ENCODE results near the gene SLC25A53.

SLC25A53 gene

GRCh38 chrX:104168127-104168526 lies 11.3 kb upstream of the SLC25A53 start:
- Histone ChIP-seq H3K9ac (ENCODE audit: low read depth, low read length) (no peak overlapping the region), H3K4me1 (ENCODE audit: control insufficient read depth, insufficient read depth, low read length) (peaks cover 5% of the 10 kb centered on the region), H3K9me3 (ENCODE audit: control insufficient read depth, insufficient read depth, low read length) (no peaks in the 10 kb centered on the region), H3K27me3 (ENCODE audit: control insufficient read depth, insufficient read depth, low read length) (no peaks in the 10 kb centered on the region), H3K36me3 (ENCODE audit: control insufficient read depth, insufficient read depth, low read length) (no peaks in the 10 kb centered on the region), H3K4me3 (ENCODE audit: low read depth, low read length) (peak overlapping the region; percentile 88)

GRCh38 chrX:104166735-104167436 lies 10.1 kb upstream of the SLC25A53 start:
- Histone ChIP-seq H3K27me3 (ENCODE audit: control insufficient read depth, insufficient read depth, low read length) (no peaks in the 10 kb centered on the region), H3K4me3 (ENCODE audit: low read depth, low read length) (peak overlapping the region; percentile 88), H3K9me3 (ENCODE audit: control insufficient read depth, insufficient read depth, low read length) (no peaks in the 10 kb centered on the region), H3K9ac (ENCODE audit: low read depth, low read length) (peak overlapping the region; percentile 82), H3K36me3 (ENCODE audit: control insufficient read depth, insufficient read depth, low read length) (no peaks in the 10 kb centered on the region), H3K4me1 (ENCODE audit: control insufficient read depth, insufficient read depth, low read length) (peaks cover 5% of the 10 kb centered on the region)

GRCh38 chrX:104165894-104166734 lies 9.3 kb upstream of the SLC25A53 start, which contains the start of gene FAM199X:
Gene FAM199X (plus strand): TSS chrX:104166453. CDS start chrX:104166786, 333 bp downstream.
- Histone ChIP-seq H3K9ac (ENCODE audit: low read depth, low read length) (peak within 1 kb of the TSS; percentile 82), H3K36me3 (ENCODE audit: control insufficient read depth, insufficient read depth, low read length) (no peaks in the 10 kb centered on the region), H3K27me3 (ENCODE audit: control insufficient read depth, insufficient read depth, low read length) (no peaks in the 10 kb centered on the region), H3K9me3 (ENCODE audit: control insufficient read depth, insufficient read depth, low read length) (no peaks in the 10 kb centered on the region), H3K4me1 (ENCODE audit: control insufficient read depth, insufficient read depth, low read length) (peaks cover 5% of the 10 kb centered on the region), H3K4me3 (ENCODE audit: low read depth, low read length) (peak within 1 kb of the TSS; percentile 88)

GRCh38 chrX:104151037-104151436 lies 5.8 kb downstream of the SLC25A53 start:
- no peaks in the 10 kb centered on the region for H3K36me3 ChIP-seq (ENCODE audit: control insufficient read depth, insufficient read depth, low read length)
- H3K4me3 ChIP-seq (ENCODE audit: low read depth, low read length), result no peak overlapping the region
- H3K4me1 ChIP-seq (ENCODE audit: control insufficient read depth, insufficient read depth, low read length), result no peaks in the 10 kb centered on the region

GRCh38 chrX:104141087-104141760 lies 15.6 kb downstream of the SLC25A53 start:
- Histone ChIP-seq H3K36me3 (ENCODE audit: control insufficient read depth, insufficient read depth, low read length) (no peaks in the 10 kb centered on the region), H3K9ac (ENCODE audit: low read depth, low read length) (no peak overlapping the region), H3K27me3 (ENCODE audit: control insufficient read depth, insufficient read depth, low read length) (no peaks in the 10 kb centered on the region), H3K4me3 (ENCODE audit: low read depth, low read length) (no peak overlapping the region), H3K4me1 (ENCODE audit: control insufficient read depth, insufficient read depth, low read length) (no peaks in the 10 kb centered on the region), H3K9me3 (ENCODE audit: control insufficient read depth, insufficient read depth, low read length) (no peaks in the 10 kb centered on the region)

More at GRCh38 chrX:104151037-104151436, 5.8 kb downstream of the SLC25A53 start:
- Histone ChIP-seq H3K27me3 (ENCODE audit: control insufficient read depth, insufficient read depth, low read length) (no peaks in the 10 kb centered on the region), H3K9ac (ENCODE audit: low read depth, low read length) (no peak overlapping the region), H3K9me3 (ENCODE audit: control insufficient read depth, insufficient read depth, low read length) (no peaks in the 10 kb centered on the region)

- no peak overlapping the region for H3K9ac ChIP-seq (ENCODE audit: low read depth, low read length)
- H3K27me3 ChIP-seq (ENCODE audit: control insufficient read depth, insufficient read depth, low read length), result peaks cover 7% of the 10 kb centered on the region
- no peaks in the 10 kb centered on the region for H3K4me1 ChIP-seq (ENCODE audit: control insufficient read depth, insufficient read depth, low read length)
- no peaks in the 10 kb centered on the region for H3K9me3 ChIP-seq (ENCODE audit: control insufficient read depth, insufficient read depth, low read length)
- no peak overlapping the region for H3K4me3 ChIP-seq (ENCODE audit: low read depth, low read length)
- H3K36me3 ChIP-seq (ENCODE audit: control insufficient read depth, insufficient read depth, low read length), result no peaks in the 10 kb centered on the region
These were observed 19.3 kb downstream of the SLC25A53 start for GRCh38 chrX:104137496-104137895.

- Histone ChIP-seq H3K36me3 (ENCODE audit: control insufficient read depth, insufficient read depth, low read length) (no peaks in the 10 kb centered on the region), H3K27me3 (ENCODE audit: control insufficient read depth, insufficient read depth, low read length) (peaks cover 7% of the 10 kb centered on the region), H3K4me1 (ENCODE audit: control insufficient read depth, insufficient read depth, low read length) (no peaks in the 10 kb centered on the region), H3K4me3 (ENCODE audit: low read depth, low read length) (peak overlapping the region; percentile 49), H3K9ac (ENCODE audit: low read depth, low read length) (no peak overlapping the region), H3K9me3 (ENCODE audit: control insufficient read depth, insufficient read depth, low read length) (no peaks in the 10 kb centered on the region)
These were observed 20.4 kb downstream of the SLC25A53 start for GRCh38 chrX:104136241-104137019.

DNA sequence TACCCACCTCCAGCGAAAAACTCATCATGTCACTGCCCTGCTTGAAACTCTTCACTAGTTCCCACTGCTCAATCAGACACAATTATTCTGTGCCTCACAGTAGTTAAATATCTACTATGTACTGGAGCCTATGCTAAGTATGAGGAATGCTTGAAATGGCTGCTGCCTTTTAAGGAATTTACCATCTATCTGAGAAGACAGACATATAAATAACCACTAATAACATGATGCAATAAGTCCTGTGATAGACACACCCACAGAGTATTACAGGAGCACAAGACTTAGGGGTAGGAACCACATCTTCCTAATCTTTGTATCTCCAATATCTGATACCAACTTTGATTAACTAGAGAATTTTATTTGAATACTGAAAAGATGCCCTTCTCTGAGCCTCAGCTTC lies 21.1 kb downstream of the SLC25A53 start:
- no peaks in the 10 kb centered on the region for H3K9me3 ChIP-seq (ENCODE audit: control insufficient read depth, insufficient read depth, low read length)
- no peaks in the 10 kb centered on the region for H3K36me3 ChIP-seq (ENCODE audit: control insufficient read depth, insufficient read depth, low read length)
- no peak overlapping the region for H3K9ac ChIP-seq (ENCODE audit: low read depth, low read length)
- H3K27me3 ChIP-seq (ENCODE audit: control insufficient read depth, insufficient read depth, low read length), result peaks cover 7% of the 10 kb centered on the region
- no peaks in the 10 kb centered on the region for H3K4me1 ChIP-seq (ENCODE audit: control insufficient read depth, insufficient read depth, low read length)
- no peak overlapping the region for H3K4me3 ChIP-seq (ENCODE audit: low read depth, low read length)

- no peaks in the 10 kb centered on the region for H3K9me3 ChIP-seq (ENCODE audit: control insufficient read depth, insufficient read depth, low read length)
- no peak overlapping the region for H3K9ac ChIP-seq (ENCODE audit: low read depth, low read length)
- H3K36me3 ChIP-seq (ENCODE audit: control insufficient read depth, insufficient read depth, low read length), result no peaks in the 10 kb centered on the region
- peaks cover 7% of the 10 kb centered on the region for H3K27me3 ChIP-seq (ENCODE audit: control insufficient read depth, insufficient read depth, low read length)
- H3K4me1 ChIP-seq (ENCODE audit: control insufficient read depth, insufficient read depth, low read length), result no peaks in the 10 kb centered on the region
- no peak overlapping the region for H3K4me3 ChIP-seq (ENCODE audit: low read depth, low read length)
These were observed 22.1 kb downstream of the SLC25A53 start for GRCh38 chrX:104134583-104135261.

DNA sequence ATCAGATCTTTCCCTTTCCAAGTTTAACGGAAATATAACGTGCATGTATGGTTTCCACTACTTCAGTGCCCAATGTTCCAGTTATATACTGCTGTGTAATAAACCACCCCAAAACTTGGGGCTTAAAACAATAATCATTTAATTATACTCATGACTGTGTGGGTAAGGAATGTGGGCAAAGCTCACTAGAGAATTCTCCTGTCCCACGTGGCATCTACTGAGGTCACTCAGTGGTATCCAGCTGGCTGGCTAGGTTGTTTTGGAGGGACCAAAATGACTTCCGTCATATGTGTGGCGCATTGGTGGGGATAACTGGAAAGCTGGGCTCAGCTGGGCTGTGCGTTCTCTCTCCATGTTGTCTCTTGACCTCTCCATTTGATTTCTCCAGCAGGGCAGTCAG lies 26.0 kb downstream of the SLC25A53 start:
- H3K4me1 ChIP-seq (ENCODE audit: control insufficient read depth, insufficient read depth, low read length), result no peaks in the 10 kb centered on the region
- H3K4me3 ChIP-seq (ENCODE audit: low read depth, low read length), result no peak overlapping the region
- H3K9ac ChIP-seq (ENCODE audit: low read depth, low read length), result no peak overlapping the region
- H3K9me3 ChIP-seq (ENCODE audit: control insufficient read depth, insufficient read depth, low read length), result no peaks in the 10 kb centered on the region
- no peaks in the 10 kb centered on the region for H3K36me3 ChIP-seq (ENCODE audit: control insufficient read depth, insufficient read depth, low read length)
- H3K27me3 ChIP-seq (ENCODE audit: control insufficient read depth, insufficient read depth, low read length), result peaks cover 7% of the 10 kb centered on the region

- no peak overlapping the region for H3K9ac ChIP-seq (ENCODE audit: low read depth, low read length)
- H3K4me1 ChIP-seq (ENCODE audit: control insufficient read depth, insufficient read depth, low read length), result no peaks in the 10 kb centered on the region
These were observed 30.0 kb downstream of the SLC25A53 start for GRCh38 chrX:104126856-104127255.

More at GRCh38 chrX:104126856-104127255, 30.0 kb downstream of the SLC25A53 start:
- H3K4me3 ChIP-seq (ENCODE audit: low read depth, low read length), result no peak overlapping the region
- H3K9me3 ChIP-seq (ENCODE audit: control insufficient read depth, insufficient read depth, low read length), result no peaks in the 10 kb centered on the region
- H3K36me3 ChIP-seq (ENCODE audit: control insufficient read depth, insufficient read depth, low read length), result no peaks in the 10 kb centered on the region
- H3K27me3 ChIP-seq (ENCODE audit: control insufficient read depth, insufficient read depth, low read length), result no peaks in the 10 kb centered on the region
